GM21367 (cell line): ENCODE data around the gene DDX47.
"Not testable (repeated sequence)": the region's sequence is repeated elsewhere in the genome, so short reads cannot be mapped to it uniquely, and the experiment has no call there.

Experiments
- ATAC-seq: cut with Tn5 transposase; IDR thresholded peaks from one replicate; pipeline ENCODE4 v1.9.1; 2021; ENCODE audit not compliant: unreplicated experiment

The DDX47 gene

GRCh38 chr12:12871587-12872138 lies 58.5 kb downstream of the DDX47 start:
- ATAC-seq, result no peak

DNA sequence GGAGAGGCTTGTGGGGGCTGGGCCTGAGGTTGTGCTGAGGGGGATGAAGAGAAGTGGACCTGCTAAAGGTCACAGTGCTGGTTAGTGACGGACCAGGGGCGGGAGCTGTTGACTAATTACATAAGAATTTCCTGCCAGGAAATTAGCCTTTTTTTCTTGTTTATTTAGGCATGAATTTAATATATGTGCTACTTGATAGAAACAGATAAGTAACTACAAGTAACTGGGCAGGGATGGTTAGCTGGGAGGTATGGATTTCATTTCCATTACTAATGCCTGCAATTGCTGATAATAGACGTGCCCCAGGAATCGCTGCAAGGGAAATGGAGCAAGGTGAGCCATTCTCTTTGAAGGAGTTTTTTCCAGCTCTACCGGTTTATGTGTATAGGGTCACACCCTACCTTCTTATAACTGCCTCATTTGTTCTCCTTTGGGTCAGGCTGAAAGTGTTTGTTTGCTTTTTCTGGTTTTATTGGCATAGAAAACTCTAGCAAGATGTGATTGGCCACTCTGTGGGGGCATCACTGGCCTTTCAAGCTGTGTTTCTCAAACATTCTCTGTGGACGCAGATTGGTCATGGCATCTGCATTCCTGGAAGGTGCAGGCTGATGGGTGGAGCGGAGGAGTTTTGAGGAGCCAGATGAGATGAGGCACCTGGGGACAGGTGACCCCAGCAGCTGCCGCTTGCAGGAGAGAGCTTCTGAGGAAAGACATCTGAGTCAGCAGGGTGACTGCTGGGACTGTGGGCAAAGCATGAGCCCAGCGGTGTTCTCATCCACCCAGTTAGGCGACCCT lies 59.2 kb downstream of the DDX47 start:
- ATAC-seq, result no peak

GRCh38 chr12:12872934-12873275 lies 59.8 kb downstream of the DDX47 start:
- ATAC-seq, result no peak

DNA sequence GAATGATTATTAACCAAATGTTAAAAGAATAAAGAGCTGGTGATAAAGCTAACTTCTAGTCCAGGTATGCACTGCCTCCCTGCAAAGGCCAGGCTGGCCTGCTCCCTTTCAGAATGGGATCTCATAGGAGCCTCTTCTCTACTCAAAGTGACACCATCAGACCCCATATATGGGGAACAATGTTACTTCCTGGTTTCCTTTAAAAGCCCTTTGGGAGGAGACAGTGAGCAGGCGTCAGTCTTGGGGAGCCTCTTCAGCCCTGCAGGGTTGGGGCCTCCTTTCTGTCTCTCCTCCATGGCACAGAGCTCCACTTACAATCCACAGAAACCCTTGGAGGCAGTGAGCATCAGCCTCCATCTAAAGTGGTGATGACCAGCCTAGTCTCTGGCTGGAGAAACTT lies 60.9 kb downstream of the DDX47 start:
- ATAC-seq, result no peak

DNA sequence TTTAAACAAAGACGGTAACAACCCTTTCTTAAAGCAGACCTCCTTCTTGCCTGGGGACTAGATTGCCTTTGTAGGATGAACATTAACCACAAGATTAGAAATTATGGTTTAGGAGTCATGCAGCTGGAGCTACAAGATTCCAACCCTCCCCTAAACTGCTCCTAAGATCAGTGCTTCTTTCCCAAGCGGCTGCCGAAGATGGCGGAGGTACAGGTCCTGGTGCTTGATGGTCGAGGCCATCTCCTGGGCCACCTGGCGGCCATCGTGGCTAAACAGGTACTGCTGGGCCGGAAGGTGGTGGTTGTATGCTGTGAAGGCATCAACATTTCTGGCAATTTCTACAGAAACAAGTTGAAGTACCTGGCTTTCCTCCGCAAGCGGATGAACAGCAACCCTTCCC lies 62.2 kb downstream of the DDX47 start:
- not testable (repeated sequence) for ATAC-seq

GRCh38 chr12:12877153-12877768 lies 64.1 kb downstream of the DDX47 start:
- ATAC-seq, result no peak

- no peak for ATAC-seq
Measured at GRCh38 chr12:12877781-12878455, 64.8 kb downstream of the DDX47 start.
